ENCODE measurements around the gene GREM1. TPM values are rescaled to one million over a fixed set of nuclear protein-coding genes. Genes with fewer than 3 reads are reported as not detected.

Gene GREM1
- 0.09 and 0.19 TPM in 2 replicates for total RNA-seq

DNA sequence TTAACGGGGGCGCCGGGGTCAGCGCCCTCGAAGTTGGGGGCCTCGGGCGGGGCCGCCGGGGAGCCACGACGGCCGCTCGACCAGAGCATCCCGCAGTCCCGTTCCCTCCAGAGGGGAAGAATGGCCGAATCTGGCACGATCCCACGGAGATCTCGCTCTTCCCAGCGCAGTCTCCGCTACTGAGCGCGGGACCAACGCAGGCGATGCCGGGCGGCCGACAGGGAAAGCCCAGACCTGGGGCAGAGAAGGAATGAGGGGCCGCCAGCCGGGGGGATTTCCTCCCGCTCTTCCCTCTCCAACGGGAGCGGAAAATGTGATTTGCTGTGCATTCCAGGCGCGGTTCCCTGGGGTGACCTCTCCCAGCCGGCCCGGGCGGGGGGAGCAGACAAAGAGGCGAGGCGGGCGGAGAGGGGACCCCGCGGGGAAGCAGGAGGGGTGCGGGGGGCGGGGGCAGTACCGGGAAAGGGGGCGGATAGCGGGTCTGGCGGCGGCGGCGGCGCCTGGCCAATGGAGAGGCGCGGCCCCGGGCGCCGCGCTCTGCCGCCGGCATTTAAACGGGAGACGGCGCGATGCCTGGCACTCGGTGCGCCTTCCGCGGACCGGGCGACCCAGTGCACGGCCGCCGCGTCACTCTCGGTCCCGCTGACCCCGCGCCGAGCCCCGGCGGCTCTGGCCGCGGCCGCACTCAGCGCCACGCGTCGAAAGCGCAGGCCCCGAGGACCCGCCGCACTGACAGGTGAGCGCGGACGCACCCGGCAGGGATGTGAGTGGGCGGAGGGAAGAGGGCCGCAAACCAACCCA is at the start of gene GREM1:
TSS of gene GREM1 (plus strand) at position 579 of the 801 bp plus-strand sequence. CDS start 12,687 bp downstream, outside the sequence.

Other genes with a start within 250 kb of the GREM1 start
- gene GOLGA8N, start 124.5 kb upstream of the GREM1 start, total RNA-seq, result 0.63 and 3.2 TPM in 2 replicates
- 9.2 and 18.5 TPM in 2 replicates for gene ARHGAP11A, start 102.5 kb upstream of the GREM1 start, total RNA-seq
- 0.09 and 2.4 TPM in 2 replicates for gene SCG5, start 76.3 kb upstream of the GREM1 start, total RNA-seq

Data from endothelial cell of coronary artery (primary cell).